T1000 (cell line): ENCODE measurements around the gene TMEM236.
"Not testable (repeated sequence)": the region's sequence is repeated elsewhere in the genome, so short reads cannot be mapped to it uniquely, and the experiment has no call there.

ENCODE experiments used
- DNase-seq: peaks from one replicate; lab custom pipeline; 2025; ENCODE audit warnings: mixed read lengths; lab: John Stamatoyannopoulos, UW

The TMEM236 gene, protein sequence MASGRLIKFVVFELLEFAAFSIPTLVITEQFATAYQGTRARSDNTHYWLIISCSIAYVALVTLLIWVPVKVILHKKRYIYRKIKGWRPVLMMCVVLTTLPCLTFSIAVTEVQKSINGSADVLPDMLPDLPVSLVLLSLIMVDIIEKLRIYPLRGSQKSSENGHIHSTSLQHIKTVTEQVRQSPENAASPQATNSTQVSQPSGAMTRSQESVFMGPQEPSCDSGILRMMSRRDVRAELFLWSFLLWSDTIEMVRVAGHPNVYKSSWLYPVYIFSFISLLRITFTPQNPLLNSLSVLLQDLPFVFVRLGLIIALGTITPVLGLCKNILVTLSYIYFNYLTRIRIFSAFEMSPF

DNA sequence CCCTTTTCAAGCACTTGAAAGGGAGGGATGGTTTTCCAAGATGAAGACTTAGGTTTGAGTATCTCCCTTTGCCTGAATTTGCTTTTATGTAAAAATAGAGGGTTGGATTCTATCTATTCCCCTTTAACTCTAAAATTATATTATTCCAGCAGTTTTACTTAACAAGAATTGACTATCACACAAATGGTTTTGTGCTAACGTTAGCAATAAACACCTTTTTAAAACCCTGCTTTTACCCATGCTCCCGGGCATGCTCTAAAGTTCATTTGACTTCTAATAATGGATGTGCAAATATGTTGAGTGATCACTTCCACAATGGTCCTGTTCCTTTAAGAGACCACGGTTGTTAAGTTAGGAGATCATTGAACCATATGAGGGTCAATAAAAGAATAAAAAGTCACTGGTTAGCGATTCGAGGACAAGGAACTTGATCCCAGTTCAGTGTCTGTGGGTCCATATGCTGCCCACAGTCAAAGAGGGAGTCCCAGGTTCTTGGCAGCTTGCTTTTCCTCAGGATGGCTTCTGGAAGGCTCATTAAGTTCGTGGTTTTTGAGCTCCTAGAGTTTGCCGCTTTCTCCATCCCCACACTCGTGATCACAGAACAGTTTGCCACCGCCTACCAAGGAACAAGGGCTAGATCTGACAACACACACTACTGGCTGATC is at the start of gene TMEM236:
Gene TMEM236, plus strand, starts transcription at position 421 of the 665 bp plus-strand sequence. Its CDS starts 95 bp downstream, at position 516.
- DNase-seq: no peak

DNA sequence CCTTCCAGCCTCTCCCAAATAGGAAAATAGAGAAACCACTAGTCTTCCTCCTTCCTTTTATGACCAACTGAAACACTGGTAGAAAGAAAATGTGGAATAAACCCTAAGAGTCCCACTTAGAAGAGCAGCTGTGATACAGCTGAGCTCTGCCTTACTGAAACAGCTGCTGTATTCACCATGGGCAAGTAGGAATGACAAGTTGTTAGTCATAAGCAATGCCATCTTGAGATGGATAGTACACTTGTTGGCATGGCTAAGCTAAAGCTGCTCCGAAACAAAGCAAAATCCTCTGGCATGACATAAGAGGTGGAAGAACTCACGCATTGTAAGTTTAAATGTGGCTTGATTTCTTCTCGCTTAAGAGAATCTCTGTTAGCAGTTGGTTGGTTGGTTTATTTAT is 48.3 kb upstream of the TMEM236 start:
- DNase-seq: no peak

DNA sequence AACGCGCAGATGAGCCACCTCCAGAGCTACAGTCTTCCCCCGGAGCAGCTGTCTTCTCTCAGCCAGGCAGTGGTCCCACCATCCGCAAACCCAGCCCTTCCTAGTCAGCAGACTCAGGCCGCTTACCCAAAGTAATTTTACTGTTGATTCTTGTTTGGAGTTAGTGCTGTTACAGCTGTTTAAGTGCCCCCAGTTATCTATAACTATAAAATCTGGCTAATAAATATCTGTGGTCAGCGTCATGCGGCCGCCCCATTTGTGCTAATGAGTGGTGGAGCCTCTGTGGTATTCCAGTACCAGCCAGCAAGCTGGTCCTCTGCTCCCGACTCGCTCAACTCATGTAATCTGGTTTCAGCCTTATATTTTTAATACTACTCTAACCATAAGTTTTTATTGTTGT is 43.2 kb upstream of the TMEM236 start:
- DNase-seq: no peak

DNA sequence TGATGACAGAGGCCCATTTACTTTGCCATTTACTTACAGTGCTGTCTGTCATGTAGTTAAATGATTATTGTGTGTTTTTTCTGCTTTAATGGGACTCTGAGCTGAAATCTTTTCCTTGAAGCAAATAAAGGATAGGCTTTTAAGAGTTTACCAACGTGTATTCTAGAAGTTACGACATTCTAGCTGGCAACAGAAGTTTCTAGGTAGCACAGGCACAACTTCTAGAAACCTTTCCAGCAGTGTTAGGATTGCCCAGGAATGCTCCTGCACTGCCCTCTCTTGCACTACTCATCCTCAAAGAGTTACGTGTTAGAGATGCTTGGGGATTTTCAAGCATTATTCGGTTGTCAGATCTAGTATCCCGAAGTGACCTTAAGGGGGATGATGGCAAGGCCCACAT is 42.5 kb upstream of the TMEM236 start:
- no peak for DNase-seq

DNA sequence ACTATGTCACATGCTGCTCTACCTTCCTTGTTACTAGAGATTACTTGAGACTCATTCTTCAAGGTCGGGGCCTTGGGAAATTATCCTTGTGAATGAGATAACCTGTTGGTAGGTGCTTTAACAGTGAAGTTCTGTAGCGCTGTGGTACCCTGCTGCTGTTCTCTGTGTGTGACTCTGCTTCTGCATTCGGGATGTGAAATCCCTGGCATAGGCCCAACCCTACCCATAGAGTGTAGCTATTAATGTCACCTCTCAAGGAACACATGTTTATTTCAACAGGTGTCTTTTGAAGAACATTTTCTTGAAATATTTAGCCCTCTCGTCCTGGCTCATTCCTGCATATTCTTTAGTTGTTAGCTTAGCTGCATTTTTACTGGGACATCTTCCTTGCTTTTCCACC is 41.8 kb upstream of the TMEM236 start:
- DNase-seq: no peak

DNA sequence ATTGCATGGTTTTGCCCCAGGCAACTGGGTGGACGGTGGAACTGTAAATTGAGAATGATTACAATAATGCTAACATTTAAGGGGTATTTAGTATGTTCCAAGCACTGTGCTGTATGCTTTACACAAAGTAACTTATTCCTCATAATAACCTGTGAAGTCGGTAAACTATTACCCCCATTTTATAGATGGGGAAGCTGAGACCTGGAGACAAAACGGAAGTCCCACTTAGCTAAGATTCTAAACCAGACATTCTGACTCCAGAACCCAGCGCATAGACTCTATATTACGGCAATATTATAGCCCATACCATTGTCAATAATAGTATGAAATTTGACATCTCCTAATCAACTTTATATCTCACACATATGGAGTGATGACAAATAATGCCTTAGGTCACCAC is 39.9 kb upstream of the TMEM236 start:
- no peak for DNase-seq

DNA sequence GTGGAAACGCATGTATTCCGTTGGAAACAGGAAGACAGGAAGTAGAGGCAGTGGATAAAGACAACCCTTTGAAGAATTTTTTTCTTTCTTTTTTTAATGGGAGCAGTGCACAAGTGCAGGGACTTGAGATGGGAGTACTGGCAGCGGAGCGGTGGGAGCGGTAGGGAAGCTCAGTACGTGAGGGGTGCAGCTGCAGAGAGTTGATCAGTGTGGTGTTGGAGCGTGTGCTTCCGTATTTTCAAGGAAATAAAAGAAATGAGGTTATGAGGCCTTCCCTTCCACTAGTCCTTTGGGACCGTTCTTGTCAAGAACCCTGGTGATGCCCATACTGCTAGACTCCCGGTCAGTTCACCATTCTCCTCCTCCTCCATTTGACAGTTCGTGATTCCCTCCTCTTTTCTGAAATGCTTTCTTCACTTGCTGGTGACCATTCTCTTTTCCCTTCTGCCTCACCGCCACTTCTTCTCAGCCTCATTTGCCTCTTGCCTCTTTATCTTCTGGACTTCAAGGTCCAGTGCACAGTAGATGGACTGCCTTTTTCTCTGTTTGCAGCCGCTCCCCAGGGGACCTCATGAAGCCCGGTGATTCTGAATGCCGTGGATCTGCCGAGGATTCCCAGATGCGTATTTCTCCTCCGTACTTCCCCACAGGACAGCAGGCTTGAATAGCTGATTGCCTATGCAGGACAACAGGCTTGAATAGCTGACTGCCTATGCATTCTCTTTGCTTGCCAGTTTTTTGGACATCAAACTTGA is 39.1 kb upstream of the TMEM236 start:
- DNase-seq: no peak

DNA sequence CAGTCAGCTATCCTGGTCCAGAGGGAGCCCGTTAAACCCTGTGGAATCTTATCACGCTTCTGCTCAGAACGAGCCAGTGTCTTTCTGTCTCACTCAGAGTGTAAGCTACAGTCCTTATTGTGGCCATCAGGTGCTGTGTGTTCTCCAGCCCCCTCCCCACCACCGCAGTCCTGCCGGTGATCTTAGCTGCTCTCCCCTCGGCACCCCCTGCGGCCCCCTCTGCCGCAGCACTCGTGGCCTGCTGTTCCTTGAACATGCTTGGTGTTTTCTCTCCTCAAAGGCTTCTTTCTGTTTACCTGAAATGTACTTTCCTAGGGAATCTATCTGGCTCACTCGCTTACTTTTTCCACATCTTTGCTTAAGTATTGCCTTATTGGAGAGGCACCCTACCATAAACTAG is 38.2 kb upstream of the TMEM236 start:
- DNase-seq: no peak

DNA sequence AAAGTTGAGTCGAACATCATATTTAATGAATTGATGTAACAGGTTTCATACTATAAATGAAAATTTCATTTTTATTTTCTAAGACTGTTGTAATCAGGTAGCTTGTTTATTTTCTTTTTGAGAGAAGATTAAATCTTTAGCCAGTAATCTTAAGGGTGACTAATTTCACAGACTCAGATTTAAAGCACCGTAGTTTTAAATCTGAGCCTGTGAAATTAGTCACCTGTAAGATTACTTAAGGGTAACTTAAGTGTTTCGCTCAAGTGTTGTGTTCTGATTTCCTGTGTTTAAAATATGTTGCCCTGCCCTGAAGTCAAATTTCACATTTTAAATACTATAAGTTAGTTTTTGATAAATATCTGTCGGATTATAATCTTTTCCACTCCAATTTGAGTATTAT is 35.8 kb upstream of the TMEM236 start:
- no peak for DNase-seq

DNA sequence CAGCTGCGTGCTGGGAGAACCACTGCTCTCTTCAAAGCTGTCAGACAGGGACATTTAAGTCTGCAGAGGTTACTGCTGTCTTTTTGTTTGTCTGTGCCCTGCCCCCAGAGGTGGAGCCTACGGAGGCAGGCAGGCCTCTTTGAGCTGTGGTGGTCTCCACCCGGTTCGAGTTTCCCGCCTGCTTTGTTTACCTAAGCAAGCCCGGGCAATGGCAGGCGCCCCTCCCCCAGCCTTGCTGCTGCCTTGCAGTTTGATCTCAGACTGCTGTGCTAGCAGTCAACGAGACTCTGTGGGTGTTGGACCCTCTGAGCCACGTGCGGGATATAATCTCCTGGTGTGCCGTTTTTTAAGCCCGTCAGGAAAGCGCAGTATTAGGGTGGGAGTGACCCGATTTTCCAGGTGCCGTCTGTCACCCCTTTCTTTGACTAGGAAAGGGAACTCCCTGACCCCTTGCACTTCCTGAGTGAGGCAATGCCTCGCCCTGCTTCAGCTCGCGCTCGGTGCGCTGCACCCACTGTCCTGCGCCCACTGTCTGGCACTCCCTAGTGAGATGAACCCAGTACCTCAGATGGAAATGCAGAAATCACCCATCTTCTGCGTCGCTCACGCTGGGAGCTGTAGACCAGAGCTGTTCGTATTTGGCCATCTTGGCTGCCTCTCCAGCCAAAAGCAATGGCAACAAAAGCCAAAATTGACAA is 29.5 kb upstream of the TMEM236 start:
- DNase-seq: not testable (repeated sequence)

DNA sequence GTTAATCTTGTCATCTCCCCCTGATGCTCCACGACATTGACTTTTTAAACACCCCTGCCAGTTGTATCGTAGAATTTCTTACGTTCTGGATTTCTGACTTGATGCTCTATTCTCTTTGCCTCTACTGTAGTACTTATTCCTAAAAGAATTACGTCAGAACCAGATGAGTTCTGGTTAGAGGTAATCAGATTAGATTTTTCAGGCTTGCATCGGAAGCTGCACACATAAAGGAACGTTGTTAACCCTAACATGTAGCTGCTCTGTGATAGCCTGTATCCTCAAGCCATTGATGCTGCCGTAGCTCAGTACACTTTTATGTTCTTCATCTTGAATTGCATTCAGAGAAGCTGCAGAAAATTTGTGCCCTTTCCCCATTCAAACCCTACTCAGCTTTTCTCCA is 26.3 kb upstream of the TMEM236 start:
- DNase-seq: no peak

DNA sequence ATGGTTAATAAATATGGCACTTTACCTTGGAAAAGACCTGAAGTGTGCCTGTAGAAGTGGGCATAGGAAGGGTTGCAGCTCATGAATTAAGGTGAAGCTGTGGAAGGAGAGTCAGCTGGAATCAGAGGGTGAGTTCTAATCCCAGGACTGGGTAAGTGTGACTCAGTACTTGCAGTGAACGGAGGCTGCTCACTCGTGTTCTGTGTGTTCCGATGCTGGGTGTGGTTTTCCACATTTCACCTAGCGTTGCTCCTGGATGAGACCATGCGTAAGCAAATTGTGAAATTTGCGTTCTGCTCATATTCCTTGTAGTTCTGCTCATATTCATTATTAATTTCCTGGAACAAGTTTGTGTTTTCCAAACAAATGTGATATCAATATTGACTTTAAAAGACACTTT is 22.4 kb upstream of the TMEM236 start:
- no peak for DNase-seq

DNA sequence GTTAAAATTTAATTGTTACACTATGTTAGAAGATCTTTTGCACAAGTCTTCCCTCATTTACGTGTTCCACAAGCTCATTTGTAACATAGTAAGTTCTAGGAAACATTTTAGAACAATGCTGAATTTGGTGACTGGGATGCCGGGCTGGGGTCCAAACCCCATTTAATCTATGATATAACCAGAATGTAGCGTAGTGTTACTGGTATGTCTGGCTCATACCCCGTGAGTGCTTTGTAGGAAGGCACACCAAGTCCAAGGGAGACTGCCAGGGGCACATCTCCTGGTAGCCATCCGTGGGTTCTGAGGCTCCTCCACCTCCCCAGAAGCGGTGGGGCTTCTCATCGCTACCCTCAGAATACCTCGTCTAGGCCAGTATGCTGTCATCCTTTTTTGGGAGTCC is 21.3 kb upstream of the TMEM236 start:
- no peak for DNase-seq

DNA sequence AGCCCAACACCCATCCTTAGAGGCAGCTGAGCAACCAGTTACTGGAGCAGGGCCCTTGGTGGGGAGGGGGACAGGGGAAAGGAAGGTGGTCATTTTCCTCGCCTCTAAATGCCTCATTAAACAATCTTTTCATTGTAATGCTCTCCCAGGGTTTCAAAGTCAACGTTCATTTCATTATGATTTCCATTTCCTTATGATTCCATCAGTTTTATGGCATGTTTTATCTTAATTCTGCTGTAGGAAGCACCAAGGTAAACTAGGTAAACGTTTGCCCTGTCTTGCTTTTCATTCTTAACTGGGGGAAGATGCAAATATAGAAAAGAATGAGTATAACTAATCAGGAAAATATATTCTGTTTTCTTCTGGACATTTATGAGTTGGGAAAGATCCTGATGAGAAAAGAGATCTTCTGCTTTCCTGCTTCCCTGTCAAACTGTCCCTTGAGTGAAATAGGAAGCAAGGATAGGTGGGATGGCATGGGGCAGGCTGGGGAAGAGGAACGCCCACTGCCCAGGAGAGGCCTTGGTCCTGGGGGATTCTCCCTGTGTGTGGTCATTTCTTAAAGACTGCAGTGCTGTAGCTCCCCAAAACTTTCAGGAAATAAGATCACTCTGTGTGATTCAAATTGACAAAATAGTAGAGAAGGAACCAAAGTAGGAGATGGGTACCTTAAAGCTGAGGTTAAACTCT is 20.5 kb upstream of the TMEM236 start:
- no peak for DNase-seq

DNA sequence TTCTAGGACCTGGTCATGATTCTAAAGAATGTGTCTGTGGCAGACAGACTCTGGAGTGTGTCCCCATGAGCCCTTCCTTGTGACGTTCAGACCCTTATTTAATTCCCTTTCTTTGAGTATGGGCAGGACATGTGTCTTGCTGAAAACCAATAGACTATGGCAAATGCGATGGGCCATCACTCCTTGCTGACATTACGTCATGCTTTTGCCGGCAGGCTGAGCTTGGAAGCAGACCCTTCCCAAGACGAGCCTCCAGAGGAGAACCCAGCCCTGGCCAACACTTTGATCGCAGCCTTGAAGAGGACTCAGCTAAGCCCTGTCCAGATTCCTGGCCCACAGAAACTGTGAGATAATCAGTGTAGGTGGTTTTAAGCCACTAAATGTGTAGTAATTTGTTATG is 18.4 kb upstream of the TMEM236 start:
- no peak for DNase-seq

DNA sequence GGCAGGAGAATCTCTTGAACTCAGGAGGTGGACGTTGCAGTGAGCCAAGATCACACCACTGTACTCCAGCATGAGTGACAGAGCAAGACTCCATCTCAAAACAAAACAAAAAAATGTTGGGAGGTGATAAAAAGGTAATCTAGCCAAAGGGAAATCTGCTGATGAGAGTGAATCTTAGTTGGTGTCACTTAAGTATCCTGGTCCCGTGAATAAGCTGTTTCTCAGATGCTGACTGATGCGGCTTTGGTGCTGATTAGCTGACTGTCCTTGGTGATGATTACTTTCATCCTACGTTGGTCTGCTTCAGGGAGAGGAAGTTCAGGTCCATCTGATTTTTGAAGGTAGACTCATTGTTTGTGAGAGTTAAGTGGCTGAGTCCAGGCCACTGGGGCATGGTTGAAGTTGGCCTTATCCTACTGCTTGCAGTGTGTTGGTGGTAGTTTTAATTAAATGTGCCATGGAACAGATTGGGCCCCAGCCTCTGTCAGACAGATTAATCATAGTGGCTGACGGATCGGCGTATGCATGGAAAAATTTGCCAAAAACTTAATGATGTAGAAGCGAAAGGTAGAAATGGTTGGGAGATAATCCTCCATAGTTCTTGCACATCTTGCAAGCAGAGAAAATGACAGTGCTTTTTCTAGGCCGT is 17.4 kb upstream of the TMEM236 start:
- no peak for DNase-seq

DNA sequence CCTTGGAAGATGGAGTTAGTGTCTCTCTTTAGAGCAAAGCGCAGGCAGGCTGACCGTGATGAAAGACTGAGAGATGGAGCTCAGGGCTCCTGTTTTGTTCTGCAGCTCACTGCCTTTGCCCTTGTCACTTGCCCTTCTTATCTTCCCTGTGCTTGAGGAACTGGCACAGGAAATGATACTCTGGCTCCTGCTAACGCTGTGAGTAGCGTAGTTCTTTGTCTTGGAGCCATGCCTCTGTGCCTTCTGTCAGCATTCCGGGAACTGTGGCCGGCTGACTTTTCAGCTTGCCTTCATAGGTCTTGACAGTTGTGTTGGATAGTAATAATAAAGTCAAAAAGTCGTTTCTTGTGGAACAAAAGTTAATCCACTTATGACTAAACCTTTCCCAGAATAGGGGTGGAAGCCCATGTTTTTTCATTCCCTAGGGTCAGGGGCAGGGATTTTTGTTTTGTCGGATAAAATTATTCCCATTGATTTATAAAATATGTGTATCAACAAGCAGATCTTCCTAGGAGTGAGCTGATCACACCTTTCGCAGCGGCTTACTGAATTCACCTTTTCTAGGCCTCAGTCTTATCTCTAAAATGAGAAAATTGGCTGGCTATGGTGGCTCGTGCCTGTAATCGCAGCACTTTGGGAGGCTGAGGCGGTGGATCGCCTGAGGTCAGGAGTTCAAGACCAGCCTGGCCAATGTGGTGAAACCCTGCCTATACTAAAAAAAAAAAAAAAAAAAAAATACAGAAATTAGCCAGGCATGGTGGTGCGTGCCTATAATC is 16.6 kb upstream of the TMEM236 start:
- DNase-seq: no peak

DNA sequence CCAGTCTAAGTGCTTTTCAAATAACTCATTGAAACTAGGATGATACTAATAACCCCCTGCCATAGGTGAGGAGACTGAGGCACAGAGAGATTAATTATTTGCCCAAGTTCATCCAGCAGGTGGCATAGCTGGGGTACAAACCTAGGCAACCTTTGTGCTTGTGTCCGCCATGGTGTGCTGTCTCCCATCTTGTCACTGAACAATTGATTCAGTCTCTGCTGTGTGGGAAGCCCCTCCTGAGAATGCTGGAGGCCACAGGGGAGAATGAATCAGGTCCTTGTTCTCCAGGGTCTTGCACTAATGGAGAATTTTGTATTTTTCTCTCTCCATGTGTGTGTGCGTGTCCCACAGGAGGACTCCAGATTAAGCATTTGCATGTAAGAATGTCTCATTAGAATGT is 15.8 kb upstream of the TMEM236 start:
- no peak for DNase-seq

DNA sequence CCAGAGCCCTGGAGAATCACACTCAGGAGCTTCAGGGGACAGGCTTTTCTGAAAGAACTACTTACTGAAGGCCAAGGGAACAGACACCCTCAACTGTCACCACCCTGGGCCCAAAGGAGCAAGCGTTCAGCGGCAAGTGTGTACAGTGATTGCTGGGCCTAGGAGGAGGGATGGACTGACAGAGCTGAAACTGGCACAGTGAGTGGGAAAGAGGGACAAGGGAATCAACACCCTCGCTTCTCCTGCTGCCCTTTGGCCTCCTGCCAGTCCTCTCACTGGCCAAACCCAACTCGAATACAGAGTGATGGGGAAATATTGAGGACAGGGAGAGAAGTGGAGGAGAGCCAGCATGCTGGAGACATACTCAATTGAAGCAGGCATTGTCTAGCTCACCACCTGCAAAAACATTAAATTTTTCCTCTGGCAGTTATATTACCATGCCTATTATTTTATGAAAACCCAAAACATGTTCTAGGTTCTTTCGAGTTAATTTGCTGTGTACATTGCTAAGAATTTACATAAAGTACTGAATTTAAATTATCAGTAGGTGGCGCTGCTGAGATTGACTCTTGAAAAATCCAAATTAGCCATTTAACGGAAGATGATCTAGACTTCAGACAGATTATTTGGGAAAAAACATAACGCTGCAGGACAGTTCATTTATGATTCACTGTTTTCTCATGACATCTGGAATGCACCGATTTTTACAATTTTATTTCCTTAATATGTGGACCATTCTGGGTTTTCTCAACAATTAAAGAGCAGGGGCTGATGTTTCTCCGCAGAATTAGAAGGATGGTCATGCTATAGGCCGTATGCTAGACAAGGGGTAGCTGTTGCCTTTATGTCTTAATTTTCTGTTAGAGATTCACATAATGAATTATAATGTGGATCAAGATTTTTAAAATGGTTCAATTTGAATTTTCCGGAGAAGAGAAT is 14.7 kb upstream of the TMEM236 start:
- DNase-seq: no peak
